ENCODE measurements around the gene ANKRD63.
A peak's percentile ranks its signal among the peaks of the same experiment; 100 is the strongest.

ANKRD63 gene

GRCh38 chr15:40239693-40240618 lies 42.9 kb downstream of the ANKRD63 start:
- no peak for DNase-seq

- DNase-seq: no peak
Observed at GRCh38 chr15:40239404-40239692, 43.5 kb downstream of the ANKRD63 start.

- DNase-seq: peak; percentile 52
Observed at GRCh38 chr15:40238532-40239403, 44.1 kb downstream of the ANKRD63 start, which contains the start of gene PAK6. Gene PAK6 (plus strand): TSS chr15:40239063. CDS start chr15:40264786, 25,723 bp downstream.

DNA sequence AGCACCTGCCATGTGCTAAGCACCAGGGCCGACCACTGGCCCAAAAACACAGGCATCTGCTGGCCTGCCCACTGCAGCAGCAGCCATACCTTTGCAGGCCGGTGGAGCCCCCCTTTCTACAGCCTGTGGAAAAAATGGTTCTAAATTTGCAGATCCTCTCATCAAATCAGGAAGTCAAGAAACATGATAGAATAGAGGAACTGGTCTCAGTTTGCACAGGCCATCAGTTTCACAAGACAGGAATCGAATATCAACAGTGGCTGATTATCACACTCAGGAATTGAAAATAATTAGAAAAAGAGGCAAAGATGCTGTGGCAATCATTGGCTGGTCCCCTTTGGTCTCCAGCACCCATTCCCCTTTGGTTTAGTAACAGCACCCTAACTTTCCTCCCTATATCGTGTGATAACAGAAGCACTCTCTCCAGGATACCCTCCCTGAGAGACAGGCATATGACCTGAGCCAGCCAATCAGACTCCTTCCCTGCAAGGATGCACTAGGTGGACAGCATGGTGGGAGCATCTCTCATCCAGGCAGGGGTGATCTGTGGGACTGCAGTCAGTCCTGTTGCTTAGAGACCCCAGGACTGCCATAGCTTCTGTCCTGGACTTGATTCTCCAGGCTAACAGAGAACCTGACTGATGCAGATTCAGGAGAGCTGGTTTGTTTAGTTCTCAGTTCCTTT lies 47.5 kb downstream of the ANKRD63 start:
- no peak for DNase-seq

- DNase-seq: no peak
Observed at GRCh38 chr15:40234783-40235182, 48.1 kb downstream of the ANKRD63 start.

DNA sequence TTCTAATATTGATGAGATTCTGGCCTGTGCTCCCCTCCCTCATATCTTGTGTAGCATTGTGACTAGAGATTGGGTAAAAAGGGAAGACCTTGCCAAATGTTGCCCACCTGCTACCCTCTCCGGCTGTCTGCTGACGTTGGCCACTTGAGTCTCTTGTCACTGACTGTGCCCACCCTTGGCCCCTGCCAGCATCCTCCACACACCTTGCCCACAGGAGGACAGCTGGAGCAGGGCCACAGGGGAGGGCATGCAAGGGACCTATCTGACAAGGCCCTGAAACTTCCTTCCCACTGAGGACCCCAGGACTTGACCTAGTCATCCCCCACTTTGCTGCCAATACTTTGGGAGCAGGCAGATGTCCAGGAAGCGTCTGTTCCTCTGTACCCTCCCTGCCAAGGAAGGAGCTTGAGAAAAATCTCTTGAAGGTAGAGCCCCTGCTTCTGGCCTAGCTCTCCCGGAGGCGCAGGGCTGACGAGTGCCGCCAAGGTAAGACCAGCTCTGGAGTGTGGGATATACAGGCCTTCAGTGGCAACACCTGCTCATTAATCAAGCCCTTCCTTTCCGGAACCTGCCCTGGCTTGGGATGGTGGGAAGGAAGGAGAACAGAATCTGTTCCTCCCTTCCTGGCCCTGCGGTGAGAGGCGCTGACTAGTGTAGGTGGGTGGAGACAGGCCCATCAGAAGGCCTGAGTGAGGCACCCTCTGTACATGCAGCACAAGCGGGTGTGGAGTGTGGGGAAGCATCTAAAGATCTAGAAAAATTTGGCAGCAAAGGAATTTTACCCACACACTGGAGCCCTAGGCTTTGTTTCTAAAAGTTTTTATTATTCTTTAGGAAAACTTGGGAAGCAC lies 48.9 kb downstream of the ANKRD63 start:
- DNase-seq: no peak

DNA sequence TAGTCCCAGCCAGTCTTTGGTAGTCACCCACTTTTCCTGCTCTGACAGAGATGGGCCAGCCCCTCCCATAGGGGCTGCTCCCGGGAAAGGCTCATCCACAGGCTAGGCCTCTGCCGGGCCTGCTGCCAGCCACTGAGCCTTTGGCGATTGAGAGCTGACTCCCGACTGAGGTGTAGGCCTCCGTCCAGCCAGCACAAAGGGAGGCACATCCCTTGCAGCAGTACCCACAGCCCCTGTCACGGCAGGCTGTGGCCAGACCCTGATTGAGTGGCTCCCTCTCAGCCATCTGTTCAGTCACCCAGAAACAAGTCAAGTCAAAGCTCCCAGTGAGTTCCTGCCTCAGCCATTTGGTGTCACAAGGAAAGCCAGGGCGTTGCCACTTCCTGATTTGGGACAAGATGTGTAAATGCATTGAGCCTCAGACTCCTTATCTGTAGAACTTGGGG lies 50.2 kb downstream of the ANKRD63 start:
- DNase-seq: no peak
